MG63 (cell line): ENCODE measurements around the gene PRKAG1. TPM values are rescaled to one million over a fixed set of nuclear protein-coding genes. Genes with fewer than 3 reads are reported as not detected.

ENCODE experiments used
- DNase-seq: peaks from one replicate; pipeline ENCODE4 v3.0.0-alpha.2; 2020
- H3K27me3 ChIP-seq: fragments of 250-450 bp; sonication (Bioruptor Pico); 2 replicates; pipeline ENCODE4 v1.5.1; 2020; ENCODE audit warnings: mild to moderate bottlenecking, moderate library complexity
- H3K36me3 ChIP-seq: fragments of 250-450 bp; sonication (Bioruptor Pico); 2 replicates; pipeline ENCODE4 v1.5.1; 2020; ENCODE audit warnings: mild to moderate bottlenecking, moderate library complexity
- H3K4me3 ChIP-seq: fragments of 250-450 bp; sonication (Bioruptor Pico); 2 replicates; pipeline ENCODE4 v1.5.1; 2020; ENCODE audit warnings: mild to moderate bottlenecking, moderate library complexity
- H3K9me3 ChIP-seq: fragments of 250-450 bp; sonication (Bioruptor Pico); 2 replicates; pipeline ENCODE4 v1.5.1; 2020; ENCODE audit warnings: mild to moderate bottlenecking, moderate library complexity
- total RNA-seq: library from RNA; depleted of rRNA; stranded (reverse); fragments of >200 nt; shearing (Covaris generic); gene quantifications from 2 replicates; pipeline ENCODE4 v1.2.3, GENCODE V29; 2014; ENCODE audit warnings: low replicate concordance

The PRKAG1 gene
- total RNA-seq, 1 experiment from 2014 or later = 102 TPM

DNA sequence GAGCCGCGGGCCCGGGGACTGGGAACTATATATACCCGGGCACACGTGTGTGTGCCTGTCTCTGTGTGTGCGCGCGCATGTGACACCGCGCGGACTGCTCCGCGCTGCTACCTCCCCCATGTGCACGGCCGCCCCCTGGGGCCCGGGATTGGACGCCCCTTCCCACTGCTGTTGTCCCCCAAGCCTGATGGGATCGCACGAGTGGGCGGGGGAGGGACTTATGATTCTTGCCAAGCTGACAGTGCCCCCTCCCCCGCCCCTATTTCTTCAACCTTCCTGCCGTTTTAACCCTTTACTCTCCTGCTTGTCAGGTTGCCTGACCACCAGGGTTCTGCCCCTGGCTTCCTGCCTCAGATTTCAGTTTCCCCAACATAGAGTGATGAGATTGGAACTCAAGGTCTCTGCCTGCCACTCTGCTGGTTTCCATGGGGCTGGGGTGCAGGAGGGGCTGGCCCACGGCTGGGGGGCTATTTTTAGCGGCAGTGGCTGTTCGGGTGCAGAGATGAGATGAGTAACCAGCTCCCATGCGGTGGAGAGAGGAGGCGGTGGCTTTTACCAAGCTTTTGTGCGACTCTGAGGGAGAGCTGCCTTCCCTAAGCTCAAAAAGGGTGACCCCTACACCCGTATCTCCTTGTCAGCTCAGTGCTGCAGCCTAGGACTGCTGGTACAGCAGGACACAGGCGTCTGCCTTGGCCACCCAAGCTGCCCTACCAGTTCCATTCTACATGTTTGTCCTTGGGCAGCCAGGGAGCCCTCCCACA, 19.0 kb downstream of the PRKAG1 start, which contains the start of gene DDN:
TSS of gene DDN (minus strand) at position 5 of the 761 bp plus-strand sequence. CDS start 88 bp downstream, outside the sequence.
- Histone ChIP-seq H3K4me3 (no peak within 1 kb of the TSS), H3K9me3 (no peaks in the 10 kb centered on the region), H3K27me3 (no peaks in the 10 kb centered on the region; the same call in 1 of the 2 replicates), H3K36me3 (peaks cover 10% of the 10 kb centered on the region; the same call in 1 of the 2 replicates)
- DNase-seq = no peak

GRCh38 chr12:48998497-48999353, 19.9 kb downstream of the PRKAG1 start:
- Histone ChIP-seq H3K4me3 (no peak overlapping the region), H3K9me3 (no peaks in the 10 kb centered on the region), H3K27me3 (no peaks in the 10 kb centered on the region; the same call in 1 of the 2 replicates), H3K36me3 (peaks cover 7% of the 10 kb centered on the region; the same call in 1 of the 2 replicates)
- no peak for DNase-seq

DNA sequence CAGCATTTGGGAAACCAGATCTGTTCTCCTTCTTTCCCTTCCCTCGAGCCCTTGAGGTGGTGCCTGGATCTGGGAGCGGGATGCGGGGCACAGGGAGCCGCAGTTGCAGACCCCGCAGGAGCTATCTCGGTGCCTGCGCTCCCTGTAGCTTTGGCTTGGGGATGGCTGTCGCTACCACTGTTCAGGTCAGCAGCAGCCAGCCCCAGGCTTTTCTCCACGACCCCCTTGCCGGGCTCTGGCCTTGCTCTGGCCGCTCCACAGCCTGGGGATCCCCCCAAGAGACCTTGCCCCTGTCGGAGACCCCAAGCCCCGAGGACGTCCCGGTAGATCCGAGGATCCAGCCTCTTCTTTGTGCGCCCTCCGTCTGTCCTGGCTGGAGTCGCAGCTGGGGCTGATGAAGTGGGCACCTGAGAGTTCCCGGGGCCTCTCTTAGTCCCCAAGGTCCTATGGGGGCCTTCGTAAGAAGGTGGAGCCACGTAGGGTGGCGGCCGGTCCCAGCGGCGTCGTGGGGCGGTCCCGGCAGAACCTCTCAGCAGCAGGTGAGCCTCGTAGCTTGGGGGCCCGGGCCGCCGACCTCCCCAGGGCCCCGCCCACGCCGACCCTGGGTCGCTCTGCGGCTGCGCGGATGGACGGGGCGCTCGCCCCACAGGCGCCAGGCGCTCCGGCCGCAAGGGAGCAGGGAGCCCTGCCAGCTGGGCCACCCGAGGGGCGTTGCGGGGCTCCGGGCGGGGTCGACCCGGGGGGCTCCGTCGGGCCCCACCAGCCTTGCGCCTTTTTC, 20.7 kb downstream of the PRKAG1 start:
- H3K27me3 ChIP-seq = no peaks in the 10 kb centered on the region; the same call in 1 of the 2 replicates
- H3K36me3 ChIP-seq = 0 out of 2 replicates have a peak, but pooled peaks cover 4% of the 10 kb centered on the region
- no peak for DNase-seq
- no peaks in the 10 kb centered on the region for H3K9me3 ChIP-seq
- H3K4me3 ChIP-seq = no peak overlapping the region

DNA sequence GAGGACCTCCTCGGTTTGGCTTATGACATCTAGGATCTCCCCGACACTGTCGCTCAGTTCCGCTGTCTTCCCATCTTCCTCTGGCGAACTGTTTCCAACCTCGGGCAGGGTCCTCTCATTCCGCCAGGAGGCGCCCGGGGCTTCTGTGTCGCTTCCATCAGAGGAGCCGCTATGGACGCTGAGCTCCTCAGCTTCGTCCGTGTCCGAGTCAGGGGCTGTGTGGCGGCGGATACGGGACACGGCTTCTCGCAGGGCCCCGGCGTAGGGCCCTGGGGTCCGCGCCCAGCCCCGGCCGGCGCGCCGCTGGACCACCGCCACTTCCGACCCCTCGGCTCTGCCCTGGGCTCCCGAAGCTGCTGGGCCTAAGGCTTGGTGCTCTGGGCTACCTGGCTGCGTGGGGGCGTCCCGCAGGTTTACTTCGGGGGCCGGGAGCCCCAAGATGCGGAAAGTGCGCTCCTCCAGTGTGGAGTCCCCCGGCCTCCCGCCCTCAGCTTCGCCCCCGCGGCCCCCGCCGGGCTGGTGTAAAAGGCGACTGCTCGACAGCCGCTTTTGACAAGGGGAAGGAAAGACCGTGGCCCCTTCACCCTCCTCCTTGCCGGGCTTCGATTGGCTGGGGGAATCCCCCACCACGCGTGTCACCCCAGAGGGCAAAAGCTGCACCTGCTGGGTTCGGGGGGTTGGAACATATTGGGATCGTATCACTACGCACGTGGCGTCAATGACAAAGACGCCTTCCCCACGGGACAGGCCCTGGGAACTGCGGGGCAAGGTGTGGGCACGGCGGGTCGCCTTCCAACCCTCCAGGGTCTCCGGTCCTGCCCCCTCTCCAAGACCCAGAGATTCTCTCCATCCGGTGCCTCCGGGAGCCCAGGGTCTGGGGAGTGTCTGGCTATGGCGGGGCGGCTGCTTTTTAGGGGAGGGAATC, 21.5 kb downstream of the PRKAG1 start:
- no peak overlapping the region for H3K4me3 ChIP-seq
- H3K27me3 ChIP-seq = no peaks in the 10 kb centered on the region; the same call in 1 of the 2 replicates
- H3K36me3 ChIP-seq = 0 out of 2 replicates have a peak, but pooled peaks cover 4% of the 10 kb centered on the region
- no peak for DNase-seq
- no peaks in the 10 kb centered on the region for H3K9me3 ChIP-seq

DNA sequence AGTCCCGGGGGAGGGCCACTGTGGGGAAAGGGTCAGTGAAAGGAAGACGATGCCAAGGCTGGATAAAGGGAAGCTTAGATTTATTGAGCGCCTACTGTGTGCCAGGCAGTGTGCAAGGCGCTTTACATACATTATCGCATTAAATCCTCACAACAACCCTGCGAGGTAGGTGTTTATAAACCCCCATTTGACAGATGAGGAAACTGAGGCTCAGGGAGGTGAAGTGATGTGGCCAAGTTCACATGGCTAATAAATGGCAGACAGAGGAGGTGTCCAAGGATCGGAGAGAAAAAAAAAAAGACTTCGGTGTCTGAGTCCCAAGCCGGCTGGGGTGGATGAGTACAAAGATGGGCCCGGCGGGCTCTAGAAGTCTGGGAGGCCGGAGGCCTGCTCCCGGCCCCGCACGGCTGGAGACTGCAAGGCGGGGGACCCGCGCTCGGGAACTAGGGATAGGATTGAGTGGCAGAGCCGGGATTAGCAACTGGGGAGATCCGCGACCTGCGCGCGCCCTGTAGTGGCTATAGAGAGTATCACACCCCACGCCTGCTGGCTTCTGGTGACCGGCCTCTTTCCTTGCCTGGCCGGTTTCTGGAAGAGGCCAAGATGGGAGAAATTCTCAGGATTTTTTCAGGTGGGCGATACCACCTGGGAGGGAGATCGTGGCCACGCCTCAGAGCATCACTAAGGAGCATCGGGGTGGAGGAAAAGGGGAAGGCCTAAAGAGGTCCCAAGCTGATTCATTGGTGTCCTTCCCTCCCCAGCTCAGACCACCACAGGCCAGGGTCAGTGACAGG, 23.3 kb downstream of the PRKAG1 start:
- Histone ChIP-seq H3K4me3 (no peak overlapping the region), H3K9me3 (no peaks in the 10 kb centered on the region), H3K36me3 (no peaks in the 10 kb centered on the region), H3K27me3 (no peaks in the 10 kb centered on the region; the same call in 1 of the 2 replicates)
- peak; percentile 75 for DNase-seq

- Histone ChIP-seq H3K4me3 (no peak overlapping the region), H3K36me3 (no peaks in the 10 kb centered on the region), H3K27me3 (no peaks in the 10 kb centered on the region; the same call in 1 of the 2 replicates), H3K9me3 (no peaks in the 10 kb centered on the region)
- DNase-seq = no peak
These were observed 24.1 kb downstream of the PRKAG1 start for GRCh38 chr12:48994224-48995085.

GRCh38 chr12:48993787-48994186, 24.8 kb downstream of the PRKAG1 start:
- Histone ChIP-seq H3K27me3 (no peaks in the 10 kb centered on the region; the same call in 1 of the 2 replicates), H3K4me3 (no peak overlapping the region), H3K9me3 (no peaks in the 10 kb centered on the region), H3K36me3 (no peaks in the 10 kb centered on the region)
- no peak for DNase-seq

GRCh38 chr12:48991247-48992050, 27.1 kb downstream of the PRKAG1 start:
- no peaks in the 10 kb centered on the region for H3K9me3 ChIP-seq
- no peak for DNase-seq
- no peaks in the 10 kb centered on the region for H3K36me3 ChIP-seq
- H3K4me3 ChIP-seq = no peak overlapping the region
- peaks cover 5% of the 10 kb centered on the region for H3K27me3 ChIP-seq

- H3K9me3 ChIP-seq = no peaks in the 10 kb centered on the region
- H3K27me3 ChIP-seq = peaks cover 5% of the 10 kb centered on the region
- H3K36me3 ChIP-seq = no peaks in the 10 kb centered on the region
- DNase-seq = no peak
- H3K4me3 ChIP-seq = no peak overlapping the region
These were observed 28.0 kb downstream of the PRKAG1 start for GRCh38 chr12:48990552-48990951.

DNA sequence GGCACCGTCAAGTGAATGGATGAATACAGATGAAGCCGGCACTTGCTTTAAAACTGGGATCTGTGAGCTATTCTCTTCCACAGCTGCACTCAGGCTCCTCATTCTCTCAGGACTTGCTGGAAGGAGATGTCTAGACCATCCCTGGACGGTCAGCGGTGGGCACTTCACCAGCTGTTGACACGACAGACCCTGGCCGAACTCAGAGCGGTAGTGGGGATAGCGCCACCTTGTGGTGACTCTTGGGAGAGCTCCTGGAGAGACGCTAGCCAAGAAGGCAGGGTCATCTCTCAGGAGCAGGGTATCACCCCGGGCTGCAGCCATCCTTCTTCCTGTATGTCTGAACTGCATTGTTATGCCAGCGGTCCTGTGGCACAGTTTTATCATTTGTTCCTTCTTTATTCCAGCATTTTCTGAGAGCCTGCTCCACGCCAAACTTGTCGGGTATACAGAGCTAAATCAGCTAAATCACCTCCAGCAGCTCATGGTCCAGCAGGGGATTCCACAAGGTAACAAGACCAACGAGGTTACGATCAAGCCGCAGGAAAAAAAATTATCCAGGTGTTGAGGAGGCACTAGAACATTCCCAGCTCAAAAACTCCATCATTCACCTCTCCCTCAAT, 30.4 kb downstream of the PRKAG1 start:
- peak; percentile 56 for DNase-seq
- H3K27me3 ChIP-seq = peaks cover 9% of the 10 kb centered on the region
- no peak overlapping the region for H3K4me3 ChIP-seq
- H3K9me3 ChIP-seq = no peaks in the 10 kb centered on the region
- H3K36me3 ChIP-seq = no peaks in the 10 kb centered on the region

- DNase-seq = no peak
- Histone ChIP-seq H3K4me3 (no peak overlapping the region), H3K27me3 (peaks cover 13% of the 10 kb centered on the region), H3K36me3 (no peaks in the 10 kb centered on the region), H3K9me3 (no peaks in the 10 kb centered on the region)
These were observed 31.8 kb downstream of the PRKAG1 start for GRCh38 chr12:48986720-48987291.

- Histone ChIP-seq H3K4me3 (no peak overlapping the region), H3K9me3 (no peaks in the 10 kb centered on the region), H3K27me3 (peaks cover 22% of the 10 kb centered on the region), H3K36me3 (no peaks in the 10 kb centered on the region)
- DNase-seq = no peak
These were observed 32.7 kb downstream of the PRKAG1 start for GRCh38 chr12:48985901-48986300.

GRCh38 chr12:48985475-48985897, 33.1 kb downstream of the PRKAG1 start:
- H3K27me3 ChIP-seq = peaks cover 26% of the 10 kb centered on the region

More at GRCh38 chr12:48985475-48985897, 33.1 kb downstream of the PRKAG1 start:
- Histone ChIP-seq H3K4me3 (no peak overlapping the region), H3K9me3 (no peaks in the 10 kb centered on the region), H3K36me3 (no peaks in the 10 kb centered on the region)
- no peak for DNase-seq
